K562 (cell line): ENCODE results near the gene TARS3. TPM values are rescaled to one million over a fixed set of nuclear protein-coding genes. Genes with fewer than 3 reads are reported as not detected.
A peak's percentile ranks its signal among the peaks of the same experiment; 100 is the strongest.

ENCODE experiments used
- CC2D1A ChIP-seq: fragments of 450-650 bp; IDR thresholded peaks from 2 replicates; pipeline ENCODE4 v1.6.1; 2017; ENCODE audit warnings: mild to moderate bottlenecking
- LEF1 ChIP-seq: fragments of 450-650 bp; IDR thresholded peaks from 2 replicates; pipeline ENCODE4 v1.6.1; 2016; ENCODE audit warnings: mild to moderate bottlenecking
- MEIS2 ChIP-seq: fragments of 450-650 bp; IDR thresholded peaks from 2 replicates; pipeline ENCODE4 v1.6.1; 2014; ENCODE audit warnings: mild to moderate bottlenecking; ENCODE audit not compliant: partially characterized antibody
- PKNOX1 ChIP-seq: fragments of 450-650 bp; IDR thresholded peaks from 2 replicates; pipeline ENCODE4 v1.6.1; 2016
- RAD21 ChIP-seq, 2 experiments: fragments of 250-450 bp in 1 of 2; fragments of 450-650 bp in 1 of 2; sonication (Bioruptor Pico) in 1 of 2; formaldehyde crosslinking in 1 of 2; IDR thresholded peaks in 1 of 2; conservative IDR thresholded peaks in 1 of 2; 2 replicates each; pipeline versions ENCODE4 v1.4.0 to v1.8.0; 2020 to 2022; ENCODE audit warnings: mild to moderate bottlenecking in 2 of 2, moderate library complexity in 1 of 2
- RAD51 ChIP-seq: fragments of 450-650 bp; IDR thresholded peaks from 2 replicates; pipeline ENCODE4 v1.7.1; 2016; ENCODE audit warnings: low read depth, mild to moderate bottlenecking, borderline replicate concordance
- TCF7 ChIP-seq: sonication (generic); IDR thresholded peaks from 2 replicates; pipeline ENCODE4 v1.6.1; 2016; ENCODE audit warnings: antibody characterized with exemption, borderline replicate concordance
- ZNF384 ChIP-seq: IDR thresholded peaks from 2 replicates; pipeline ENCODE4 v1.6.1; 2012; ENCODE audit warnings: low read depth, low read length, improper control_type of control experiment
- ZNF592 ChIP-seq: fragments of 450-650 bp; IDR thresholded peaks from 2 replicates; pipeline ENCODE4 v1.6.1; 2017; ENCODE audit warnings: antibody characterized with exemption, mild to moderate bottlenecking
- polyA plus RNA-seq, 8 experiments: library from polyadenylated mRNA; depleted of rRNA in 4 of 8; stranded (reverse) in 5 of 8; unstranded in 3 of 8; fragments of >200 nt; fragmentation: Nextera tagmentation in 2 of 8; fragmentation: Illumina TruSeq in 1 of 8; extraction: Ambion mirVana in 2 of 8; extraction: Trizol in 1 of 8; gene quantifications; 2 replicates each; pipeline versions ENCODE4 v1.2.1 to v1.2.3, GENCODE V29; 2011 to 2014; ENCODE audit warnings: inconsistent platforms in 1 of 8, missing spikeins in 1 of 8
- total RNA-seq, 7 experiments: library from RNA; depleted of rRNA in 6 of 7; stranded (reverse); fragments of >200 nt in 6 of 7; fragmentation: Illumina TruSeq in 2 of 7; extraction: Trizol in 2 of 7; gene quantifications; 2 replicates each; pipeline versions ENCODE4 v1.2.1 to v1.2.3, GENCODE V29; 2011 to 2021; ENCODE audit warnings: low replicate concordance in 1 of 7

The TARS3 gene
- total and polyA plus RNA-seq, 9 of the 15 experiments (the other 6 are each of a cell fraction or from before 2014, with no cell fraction given), result 2.1 to 14.7 (median 9.8) TPM

- TF ChIP-seq ZNF592 (peak; percentile 32; the same call in 1 of the 2 replicates), PKNOX1 (peak; percentile 92), RAD21 (CRISPR knock-in tag; conservative IDR thresholded peaks at IDR 0.05 in 1 of 2, IDR thresholded peaks at IDR 0.05 in 1 of 2) (peak; percentile 82 to 83), MEIS2 (peak; percentile 75), TCF7 (no peak), CC2D1A (no peak), ZNF384 (peak; percentile 95), RAD51 (no peak), LEF1 (no peak)
These were observed 83.0 kb downstream of the TARS3 start (continued) for GRCh38 chr15:101641129-101641764.
